ENCODE results near the gene AMMECR1. TPM values are rescaled to one million over a fixed set of nuclear protein-coding genes. Genes with fewer than 3 reads are reported as not detected.

The AMMECR1 gene
- total RNA-seq, 4 donors from 2014 or later = 7.4 to 18.9 (median 12.6) TPM

- no peak for TF ChIP-seq POLR2AphosphoS5 (IDR thresholded peaks at IDR 0.05)
- TF ChIP-seq CTCF (IDR thresholded peaks at IDR 0.05) = no peak
- TF ChIP-seq EP300 (IDR thresholded peaks at IDR 0.05) = no peak
- no peak for TF ChIP-seq POLR2A (IDR thresholded peaks at IDR 0.05)
- no peak overlapping the region for H3K27ac ChIP-seq
- WGBS = 64% methylated on average over 5 of the region's 5 CpGs
- DNase-seq (ENCODE audit: low spot score in 2 of 2) = no peak
- H3K4me3 ChIP-seq = no peak overlapping the region
- no peaks in the 10 kb centered on the region for H3K36me3 ChIP-seq
- no peaks in the 10 kb centered on the region for H3K27me3 ChIP-seq
- H3K4me1 ChIP-seq = no peaks in the 10 kb centered on the region
- H3K9me3 ChIP-seq = no peaks in the 10 kb centered on the region
These were observed 89.4 kb downstream of the AMMECR1 start for GRCh38 chrX:110228453-110228852.

- Histone ChIP-seq H3K4me3 (no peak overlapping the region), H3K27me3 (no peaks in the 10 kb centered on the region), H3K4me1 (no peaks in the 10 kb centered on the region), H3K27ac (no peak overlapping the region), H3K36me3 (no peaks in the 10 kb centered on the region), H3K9me3 (no peaks in the 10 kb centered on the region)
- DNase-seq (ENCODE audit: low spot score in 2 of 2) = no peak
- TF ChIP-seq EP300 (IDR thresholded peaks at IDR 0.05) = no peak
- TF ChIP-seq POLR2AphosphoS5 (IDR thresholded peaks at IDR 0.05) = no peak
- TF ChIP-seq POLR2A (IDR thresholded peaks at IDR 0.05) = no peak
- no peak for TF ChIP-seq CTCF (IDR thresholded peaks at IDR 0.05)
- WGBS = 67% methylated on average over 2 of the region's 2 CpGs
These were observed 91.0 kb downstream of the AMMECR1 start for GRCh38 chrX:110226931-110227330.

GRCh38 chrX:110224926-110225617 is 92.8 kb downstream of the AMMECR1 start:
- TF ChIP-seq CTCF (IDR thresholded peaks at IDR 0.05) (no peak), POLR2AphosphoS5 (IDR thresholded peaks at IDR 0.05) (no peak), POLR2A (IDR thresholded peaks at IDR 0.05) (no peak), EP300 (IDR thresholded peaks at IDR 0.05) (no peak)
- Histone ChIP-seq H3K4me1 (no peaks in the 10 kb centered on the region), H3K36me3 (no peaks in the 10 kb centered on the region), H3K4me3 (no peak overlapping the region), H3K9me3 (no peaks in the 10 kb centered on the region), H3K27me3 (no peaks in the 10 kb centered on the region), H3K27ac (no peak overlapping the region)
- DNase-seq (ENCODE audit: low spot score in 2 of 2) = no peak
- WGBS = 62% methylated on average over 3 of the region's 3 CpGs

- Histone ChIP-seq H3K9me3 (no peaks in the 10 kb centered on the region), H3K36me3 (no peaks in the 10 kb centered on the region), H3K27ac (no peak overlapping the region), H3K27me3 (no peaks in the 10 kb centered on the region), H3K4me3 (no peak overlapping the region), H3K4me1 (no peaks in the 10 kb centered on the region)
- TF ChIP-seq POLR2A (IDR thresholded peaks at IDR 0.05) (no peak), EP300 (IDR thresholded peaks at IDR 0.05) (no peak), CTCF (IDR thresholded peaks at IDR 0.05) (no peak), POLR2AphosphoS5 (IDR thresholded peaks at IDR 0.05) (no peak)
- DNase-seq (ENCODE audit: low spot score in 2 of 2) = no peak
- 78% methylated on average over 2 of the region's 2 CpGs for WGBS
These were observed 95.2 kb downstream of the AMMECR1 start for GRCh38 chrX:110222497-110223257.

GRCh38 chrX:110219920-110220319 is 98.0 kb downstream of the AMMECR1 start:
- WGBS = 57% methylated on average over 1 of the region's 1 CpG
- no peak for TF ChIP-seq CTCF (IDR thresholded peaks at IDR 0.05)
- no peak for TF ChIP-seq EP300 (IDR thresholded peaks at IDR 0.05)
- no peak for TF ChIP-seq POLR2AphosphoS5 (IDR thresholded peaks at IDR 0.05)
- TF ChIP-seq POLR2A (IDR thresholded peaks at IDR 0.05) = no peak
- H3K4me1 ChIP-seq = no peaks in the 10 kb centered on the region
- no peaks in the 10 kb centered on the region for H3K27me3 ChIP-seq
- no peaks in the 10 kb centered on the region for H3K36me3 ChIP-seq
- no peaks in the 10 kb centered on the region for H3K9me3 ChIP-seq
- DNase-seq (ENCODE audit: low spot score in 2 of 2) = no peak
- no peak overlapping the region for H3K27ac ChIP-seq
- no peak overlapping the region for H3K4me3 ChIP-seq
